HCT116 (cell line): ENCODE data around the gene KCNC4.

Source experiments
- ATF3 ChIP-seq: IDR thresholded peaks from 2 replicates; pipeline ENCODE4 v1.6.1; 2012
- EGR1 ChIP-seq: IDR thresholded peaks from 2 replicates; pipeline ENCODE4 v1.6.1; 2012; ENCODE audit warnings: low read depth
- EZH2 ChIP-seq: fragments of 200-600 bp; sonication (generic); IDR thresholded peaks from 2 replicates; pipeline ENCODE4 v1.6.1; 2017; ENCODE audit warnings: antibody characterized with exemption, mixed run types
- EZH2phosphoT487 ChIP-seq: fragments of 200-600 bp; IDR thresholded peaks from 2 replicates; pipeline ENCODE4 v1.6.1; 2018; ENCODE audit warnings: antibody characterized with exemption, borderline replicate concordance
- FOSL1 ChIP-seq: IDR thresholded peaks from 2 replicates; pipeline ENCODE4 v1.6.1; 2012; ENCODE audit warnings: low read depth
- MAX ChIP-seq: IDR thresholded peaks from 2 replicates; pipeline ENCODE4 v1.6.1; 2012
- POLR2A ChIP-seq: IDR thresholded peaks from 2 replicates; pipeline ENCODE4 v1.7.0; 2011; ENCODE audit warnings: borderline replicate concordance; ENCODE audit not compliant: insufficient read depth, insufficient read length; ENCODE audit errors: extremely low read depth
- POLR2AphosphoS5 ChIP-seq: IDR thresholded peaks from 2 replicates; pipeline ENCODE4 v1.6.1; 2011; ENCODE audit warnings: mild to moderate bottlenecking, low read depth, low read length, moderate library complexity
- RAD21 ChIP-seq: IDR thresholded peaks from 2 replicates; pipeline ENCODE4 v1.6.1; 2012; ENCODE audit warnings: low read depth, mild to moderate bottlenecking
- REST ChIP-seq: IDR thresholded peaks from 2 replicates; pipeline ENCODE4 v1.6.1; 2012; ENCODE audit warnings: low read depth
- SP1 ChIP-seq: IDR thresholded peaks from 2 replicates; pipeline ENCODE4 v1.6.1; 2012; ENCODE audit warnings: low read depth
- SRF ChIP-seq: IDR thresholded peaks from 2 replicates; pipeline ENCODE4 v1.6.1; 2012; ENCODE audit warnings: low read depth
- ZFX ChIP-seq: fragments of 450-650 bp; IDR thresholded peaks from 2 replicates; pipeline ENCODE4 v1.6.1; 2017
- TF ChIP-seq, protein P1 (sequence below), 3 experiments: fragments of 200-600 bp in 1 of 3; sonication (generic) in 1 of 3; IDR thresholded peaks in 2 of 3; conservative IDR thresholded peaks in 1 of 3; 2 replicates each; pipeline ENCODE4 v1.5.1; 2012 to 2017; ENCODE audit warnings: low read depth in 2 of 3, low read length in 2 of 3, antibody characterized with exemption in 1 of 3, borderline replicate concordance in 1 of 3, control low read depth in 1 of 3, mild to moderate bottlenecking in 1 of 3, mixed read lengths in 1 of 3, mixed run types in 1 of 3, moderate library complexity in 1 of 3; ENCODE audit not compliant: insufficient read depth in 1 of 3

GRCh38 chr1:110184446-110184845 is 25.7 kb upstream of the KCNC4 start:
- TF ChIP-seq, protein P1, sequence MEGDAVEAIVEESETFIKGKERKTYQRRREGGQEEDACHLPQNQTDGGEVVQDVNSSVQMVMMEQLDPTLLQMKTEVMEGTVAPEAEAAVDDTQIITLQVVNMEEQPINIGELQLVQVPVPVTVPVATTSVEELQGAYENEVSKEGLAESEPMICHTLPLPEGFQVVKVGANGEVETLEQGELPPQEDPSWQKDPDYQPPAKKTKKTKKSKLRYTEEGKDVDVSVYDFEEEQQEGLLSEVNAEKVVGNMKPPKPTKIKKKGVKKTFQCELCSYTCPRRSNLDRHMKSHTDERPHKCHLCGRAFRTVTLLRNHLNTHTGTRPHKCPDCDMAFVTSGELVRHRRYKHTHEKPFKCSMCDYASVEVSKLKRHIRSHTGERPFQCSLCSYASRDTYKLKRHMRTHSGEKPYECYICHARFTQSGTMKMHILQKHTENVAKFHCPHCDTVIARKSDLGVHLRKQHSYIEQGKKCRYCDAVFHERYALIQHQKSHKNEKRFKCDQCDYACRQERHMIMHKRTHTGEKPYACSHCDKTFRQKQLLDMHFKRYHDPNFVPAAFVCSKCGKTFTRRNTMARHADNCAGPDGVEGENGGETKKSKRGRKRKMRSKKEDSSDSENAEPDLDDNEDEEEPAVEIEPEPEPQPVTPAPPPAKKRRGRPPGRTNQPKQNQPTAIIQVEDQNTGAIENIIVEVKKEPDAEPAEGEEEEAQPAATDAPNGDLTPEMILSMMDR (IDR thresholded peaks at IDR 0.05 in 2 of 3, conservative IDR thresholded peaks at IDR 0.05 in 1 of 3; ENCODE audit: borderline replicate concordance in 1 of 3, insufficient read depth in 1 of 3, low read depth in 2 of 3, low read length in 2 of 3) = no peak
- TF ChIP-seq POLR2AphosphoS5 = no peak
- no peak for TF ChIP-seq EZH2phosphoT487
- no peak for TF ChIP-seq ZFX
- no peak for TF ChIP-seq EZH2
- no peak for TF ChIP-seq POLR2A
- TF ChIP-seq EGR1 = no peak
- TF ChIP-seq MAX = no peak
- no peak for TF ChIP-seq SRF
- TF ChIP-seq REST = no peak
- TF ChIP-seq SP1 = no peak
- no peak for TF ChIP-seq RAD21
- TF ChIP-seq FOSL1 = no peak
- TF ChIP-seq ATF3 = no peak
